ENCODE results near the gene ACAD9. TPM values are rescaled to one million over a fixed set of nuclear protein-coding genes. Genes with fewer than 3 reads are reported as not detected.
A peak's percentile ranks its signal among the peaks of the same experiment; 100 is the strongest.

ACAD9 gene
- total and polyA plus RNA-seq, 9 of the 15 experiments (the other 6 are each of a cell fraction or from before 2014, with no cell fraction given): 10.2 to 32.6 (median 22.8) TPM

DNA sequence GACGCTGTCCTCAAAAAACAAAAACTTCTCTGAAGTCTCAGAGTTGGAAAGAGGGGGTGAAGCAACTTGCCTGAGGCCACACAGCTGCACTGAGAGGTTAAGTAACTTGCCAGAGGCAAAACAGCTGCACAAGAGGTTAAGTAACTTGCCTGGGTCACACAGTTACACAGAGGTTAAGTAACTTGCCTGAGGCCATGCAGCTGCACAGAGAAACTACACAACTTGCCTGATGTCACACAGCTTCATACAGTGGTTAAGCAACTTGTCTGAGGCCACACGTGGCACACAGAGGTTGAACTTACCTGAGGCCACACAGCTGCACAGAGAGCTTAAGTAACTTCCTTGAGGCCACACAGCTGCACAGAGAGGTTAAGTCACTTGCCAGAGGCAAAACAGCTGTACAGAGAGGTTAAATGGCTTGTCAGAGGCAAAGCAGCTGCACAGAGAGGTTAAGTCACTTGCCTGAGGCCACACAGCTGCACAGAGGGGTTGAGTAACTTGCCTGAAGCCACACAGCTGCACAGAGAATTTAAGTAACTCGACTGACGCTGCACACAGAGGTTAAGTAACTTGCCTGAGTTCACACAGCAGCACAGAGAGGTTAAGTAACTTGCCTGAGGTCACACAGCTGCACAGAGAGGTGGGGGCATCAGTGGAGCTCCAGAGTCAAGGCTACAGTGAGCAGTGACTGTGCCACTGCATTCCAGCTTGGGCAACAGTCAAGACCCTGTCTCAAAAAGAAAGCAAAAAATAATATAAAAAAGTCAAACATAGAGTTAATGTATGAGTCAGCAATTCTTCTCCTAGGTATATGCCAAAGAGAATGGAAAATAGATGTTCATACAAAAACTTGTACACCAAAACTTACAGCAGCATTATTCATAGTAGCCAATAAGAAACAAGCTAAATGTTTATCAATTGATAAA, 12.0 kb upstream of the ACAD9 start (continued):
- TF ChIP-seq ZC3H4 (CRISPR knock-in tag; IDR thresholded peaks at IDR 0.05; ENCODE audit: borderline replicate concordance) (no peak), SMARCE1 (IDR thresholded peaks at IDR 0.05) (no peak), SMAD4 (CRISPR knock-in tag; conservative IDR thresholded peaks at IDR 0.05) (no peak), C11orf30 (IDR thresholded peaks at IDR 0.05; ENCODE audit: low read depth) (peak; percentile 96), KLF16 (IDR thresholded peaks at IDR 0.05) (no peak), BRF1 (IDR thresholded peaks at IDR 0.05; ENCODE audit: borderline replicate concordance, extremely low read depth, insufficient read length) (no peak), DIDO1 (tag; IDR thresholded peaks at IDR 0.05; ENCODE audit: low read depth) (no peak), ZNF134 (CRISPR knock-in tag; conservative IDR thresholded peaks at IDR 0.05) (no peak), RBM17 (IDR thresholded peaks at IDR 0.05; ENCODE audit: borderline replicate concordance, low read depth, low read length) (no peak), RHOXF2B (CRISPR knock-in tag; conservative IDR thresholded peaks at IDR 0.05) (no peak), TAL1 (IDR thresholded peaks at IDR 0.05) (no peak), TCF7 (IDR thresholded peaks at IDR 0.05; ENCODE audit: borderline replicate concordance) (no peak), SIRT6 (IDR thresholded peaks at IDR 0.05; ENCODE audit: low read depth, low read length) (no peak), SMARCA4 (IDR thresholded peaks at IDR 0.05) (no peak), ZNF124 (CRISPR knock-in tag; IDR thresholded peaks at IDR 0.05) (no peak), GATAD2B (IDR thresholded peaks at IDR 0.05; ENCODE audit: borderline replicate concordance) (no peak), NCOA1 (IDR thresholded peaks at IDR 0.05; ENCODE audit: low read depth) (no peak), PCBP1 (IDR thresholded peaks at IDR 0.05; ENCODE audit: low read depth, low read length, poor library complexity, severe bottlenecking) (no peak), MAFK (IDR thresholded peaks at IDR 0.05; ENCODE audit: low read length) (peak; percentile 88), PURB (CRISPR knock-in tag; IDR thresholded peaks at IDR 0.05; ENCODE audit: low read depth) (no peak), ZNF143 (CRISPR knock-in tag; IDR thresholded peaks at IDR 0.05) (no peak), ZNF184 (CRISPR knock-in tag; IDR thresholded peaks at IDR 0.05) (no peak), MEF2A (IDR thresholded peaks at IDR 0.05; ENCODE audit: control insufficient read depth, low read depth, low read length) (no peak)
- TF ChIP-seq, protein P1, sequence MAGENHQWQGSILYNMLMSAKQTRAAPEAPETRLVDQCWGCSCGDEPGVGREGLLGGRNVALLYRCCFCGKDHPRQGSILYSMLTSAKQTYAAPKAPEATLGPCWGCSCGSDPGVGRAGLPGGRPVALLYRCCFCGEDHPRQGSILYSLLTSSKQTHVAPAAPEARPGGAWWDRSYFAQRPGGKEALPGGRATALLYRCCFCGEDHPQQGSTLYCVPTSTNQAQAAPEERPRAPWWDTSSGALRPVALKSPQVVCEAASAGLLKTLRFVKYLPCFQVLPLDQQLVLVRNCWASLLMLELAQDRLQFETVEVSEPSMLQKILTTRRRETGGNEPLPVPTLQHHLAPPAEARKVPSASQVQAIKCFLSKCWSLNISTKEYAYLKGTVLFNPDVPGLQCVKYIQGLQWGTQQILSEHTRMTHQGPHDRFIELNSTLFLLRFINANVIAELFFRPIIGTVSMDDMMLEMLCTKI (IDR thresholded peaks at IDR 0.05; ENCODE audit: partially characterized antibody): no peak
- TF ChIP-seq, protein P2, sequence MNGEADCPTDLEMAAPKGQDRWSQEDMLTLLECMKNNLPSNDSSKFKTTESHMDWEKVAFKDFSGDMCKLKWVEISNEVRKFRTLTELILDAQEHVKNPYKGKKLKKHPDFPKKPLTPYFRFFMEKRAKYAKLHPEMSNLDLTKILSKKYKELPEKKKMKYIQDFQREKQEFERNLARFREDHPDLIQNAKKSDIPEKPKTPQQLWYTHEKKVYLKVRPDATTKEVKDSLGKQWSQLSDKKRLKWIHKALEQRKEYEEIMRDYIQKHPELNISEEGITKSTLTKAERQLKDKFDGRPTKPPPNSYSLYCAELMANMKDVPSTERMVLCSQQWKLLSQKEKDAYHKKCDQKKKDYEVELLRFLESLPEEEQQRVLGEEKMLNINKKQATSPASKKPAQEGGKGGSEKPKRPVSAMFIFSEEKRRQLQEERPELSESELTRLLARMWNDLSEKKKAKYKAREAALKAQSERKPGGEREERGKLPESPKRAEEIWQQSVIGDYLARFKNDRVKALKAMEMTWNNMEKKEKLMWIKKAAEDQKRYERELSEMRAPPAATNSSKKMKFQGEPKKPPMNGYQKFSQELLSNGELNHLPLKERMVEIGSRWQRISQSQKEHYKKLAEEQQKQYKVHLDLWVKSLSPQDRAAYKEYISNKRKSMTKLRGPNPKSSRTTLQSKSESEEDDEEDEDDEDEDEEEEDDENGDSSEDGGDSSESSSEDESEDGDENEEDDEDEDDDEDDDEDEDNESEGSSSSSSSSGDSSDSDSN (IDR thresholded peaks at IDR 0.05; ENCODE audit: borderline replicate concordance in 1 of 2, low read depth in 2 of 2, low read length in 2 of 2): no peak
